A549 (cell line): Measurements from ENCODE around the gene PPP4R4.

ENCODE experiments used
- CBX2 ChIP-seq: fragments of 200-600 bp; sonication (generic); IDR thresholded peaks from 2 replicates; pipeline ENCODE4 v1.6.1; 2016; ENCODE audit warnings: low read depth, mild to moderate bottlenecking, borderline replicate concordance
- CEBPB ChIP-seq, 2 experiments: fragments of >200 bp in 1 of 2; sonication (Bioruptor Twin) in 1 of 2; formaldehyde crosslinking in 1 of 2; IDR thresholded peaks; 2 replicates each; pipeline ENCODE4 v1.6.1; 2012 to 2016
- CHD2 ChIP-seq: fragments of 150-350 bp; IDR thresholded peaks from 2 replicates; pipeline ENCODE4 v1.6.1; 2014; ENCODE audit warnings: low read length; ENCODE audit not compliant: partially characterized antibody
- HDAC2 ChIP-seq: fragments of 200-600 bp; sonication (generic); IDR thresholded peaks from 2 replicates; pipeline ENCODE4 v1.6.1; 2016
- KDM1A ChIP-seq: fragments of 200-600 bp; sonication (generic); IDR thresholded peaks from 2 replicates; pipeline ENCODE4 v1.6.1; 2016; ENCODE audit warnings: low read depth, mild to moderate bottlenecking
- NR3C1 ChIP-seq: fragments of >200 bp; sonication (Bioruptor Twin); formaldehyde crosslinking; IDR thresholded peaks from 3 replicates; pipeline ENCODE4 v1.6.1; 2017
- POLR2A ChIP-seq: IDR thresholded peaks from 2 replicates; pipeline ENCODE4 v1.6.1; 2012; ENCODE audit warnings: mild to moderate bottlenecking, low read length
- RAD21 ChIP-seq, 2 experiments: fragments of >200 bp in 1 of 2; sonication (Bioruptor Twin) in 1 of 2; formaldehyde crosslinking in 1 of 2; IDR thresholded peaks in 1 of 2; conservative IDR thresholded peaks in 1 of 2; 2 replicates in 1 of 2; 3 replicates in 1 of 2; pipeline ENCODE4 v1.6.1; 2012 to 2018; ENCODE audit warnings: inconsistent platforms in 1 of 2
- RNF2 ChIP-seq: fragments of 200-600 bp; sonication (generic); IDR thresholded peaks from 2 replicates; pipeline ENCODE4 v1.6.1; 2016; ENCODE audit warnings: low read depth, mild to moderate bottlenecking, antibody characterized with exemption, moderate library complexity, borderline replicate concordance
- TF ChIP-seq, protein P1 (sequence below): fragments of >200 bp; sonication (Bioruptor Twin); formaldehyde crosslinking; IDR thresholded peaks from 3 replicates; pipeline ENCODE4 v1.5.1; 2016
- TF ChIP-seq, protein P2 (sequence below): fragments of 150-350 bp; IDR thresholded peaks from 2 replicates; pipeline ENCODE4 v1.6.1; 2014; ENCODE audit warnings: low read depth, mild to moderate bottlenecking, low read length
- TF ChIP-seq, protein P3 (sequence below): IDR thresholded peaks from 2 replicates; pipeline ENCODE4 v1.6.1; 2012
- TF ChIP-seq, protein P4 (sequence below): IDR thresholded peaks from 2 replicates; pipeline ENCODE4 v1.6.1; 2012
- TF ChIP-seq, protein P5 (sequence below): IDR thresholded peaks from 2 replicates; pipeline ENCODE4 v1.6.1; 2012; ENCODE audit warnings: low read depth, borderline replicate concordance

DNA sequence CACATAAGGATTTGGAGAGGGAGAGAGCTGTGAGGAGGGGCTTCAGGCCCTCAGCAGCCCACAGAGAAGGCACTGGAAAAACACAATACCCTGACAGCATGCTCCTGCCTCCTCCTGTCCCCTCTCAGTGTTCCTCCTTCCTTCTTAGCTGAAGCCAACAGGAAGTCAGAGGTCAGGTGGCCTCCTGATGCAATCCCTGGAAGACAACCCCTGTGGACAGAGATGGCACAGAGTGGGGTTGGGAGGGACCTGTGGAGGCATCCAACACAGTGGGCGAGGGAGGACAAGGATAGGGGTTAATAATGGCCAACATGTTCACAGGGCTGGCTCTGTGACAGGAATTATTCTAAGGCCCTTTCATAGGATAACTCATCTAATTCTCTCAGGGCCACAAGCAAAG, 29.4 kb upstream of the PPP4R4 start:
- TF ChIP-seq CBX2 = no peak
- TF ChIP-seq, protein P1, sequence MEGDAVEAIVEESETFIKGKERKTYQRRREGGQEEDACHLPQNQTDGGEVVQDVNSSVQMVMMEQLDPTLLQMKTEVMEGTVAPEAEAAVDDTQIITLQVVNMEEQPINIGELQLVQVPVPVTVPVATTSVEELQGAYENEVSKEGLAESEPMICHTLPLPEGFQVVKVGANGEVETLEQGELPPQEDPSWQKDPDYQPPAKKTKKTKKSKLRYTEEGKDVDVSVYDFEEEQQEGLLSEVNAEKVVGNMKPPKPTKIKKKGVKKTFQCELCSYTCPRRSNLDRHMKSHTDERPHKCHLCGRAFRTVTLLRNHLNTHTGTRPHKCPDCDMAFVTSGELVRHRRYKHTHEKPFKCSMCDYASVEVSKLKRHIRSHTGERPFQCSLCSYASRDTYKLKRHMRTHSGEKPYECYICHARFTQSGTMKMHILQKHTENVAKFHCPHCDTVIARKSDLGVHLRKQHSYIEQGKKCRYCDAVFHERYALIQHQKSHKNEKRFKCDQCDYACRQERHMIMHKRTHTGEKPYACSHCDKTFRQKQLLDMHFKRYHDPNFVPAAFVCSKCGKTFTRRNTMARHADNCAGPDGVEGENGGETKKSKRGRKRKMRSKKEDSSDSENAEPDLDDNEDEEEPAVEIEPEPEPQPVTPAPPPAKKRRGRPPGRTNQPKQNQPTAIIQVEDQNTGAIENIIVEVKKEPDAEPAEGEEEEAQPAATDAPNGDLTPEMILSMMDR = no peak
- no peak for TF ChIP-seq RAD21 (conservative IDR thresholded peaks at IDR 0.05 in 1 of 2, IDR thresholded peaks at IDR 0.05 in 1 of 2)
- no peak for TF ChIP-seq RNF2
- no peak for TF ChIP-seq CEBPB (IDR thresholded peaks at IDR 0.05)
- no peak for TF ChIP-seq HDAC2
- TF ChIP-seq, protein P2, sequence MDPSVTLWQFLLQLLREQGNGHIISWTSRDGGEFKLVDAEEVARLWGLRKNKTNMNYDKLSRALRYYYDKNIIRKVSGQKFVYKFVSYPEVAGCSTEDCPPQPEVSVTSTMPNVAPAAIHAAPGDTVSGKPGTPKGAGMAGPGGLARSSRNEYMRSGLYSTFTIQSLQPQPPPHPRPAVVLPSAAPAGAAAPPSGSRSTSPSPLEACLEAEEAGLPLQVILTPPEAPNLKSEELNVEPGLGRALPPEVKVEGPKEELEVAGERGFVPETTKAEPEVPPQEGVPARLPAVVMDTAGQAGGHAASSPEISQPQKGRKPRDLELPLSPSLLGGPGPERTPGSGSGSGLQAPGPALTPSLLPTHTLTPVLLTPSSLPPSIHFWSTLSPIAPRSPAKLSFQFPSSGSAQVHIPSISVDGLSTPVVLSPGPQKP = no peak
- TF ChIP-seq, protein P3, sequence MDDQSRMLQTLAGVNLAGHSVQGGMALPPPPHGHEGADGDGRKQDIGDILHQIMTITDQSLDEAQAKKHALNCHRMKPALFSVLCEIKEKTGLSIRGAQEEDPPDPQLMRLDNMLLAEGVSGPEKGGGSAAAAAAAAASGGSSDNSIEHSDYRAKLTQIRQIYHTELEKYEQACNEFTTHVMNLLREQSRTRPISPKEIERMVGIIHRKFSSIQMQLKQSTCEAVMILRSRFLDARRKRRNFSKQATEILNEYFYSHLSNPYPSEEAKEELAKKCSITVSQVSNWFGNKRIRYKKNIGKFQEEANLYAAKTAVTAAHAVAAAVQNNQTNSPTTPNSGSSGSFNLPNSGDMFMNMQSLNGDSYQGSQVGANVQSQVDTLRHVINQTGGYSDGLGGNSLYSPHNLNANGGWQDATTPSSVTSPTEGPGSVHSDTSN = no peak
- TF ChIP-seq, protein P4, sequence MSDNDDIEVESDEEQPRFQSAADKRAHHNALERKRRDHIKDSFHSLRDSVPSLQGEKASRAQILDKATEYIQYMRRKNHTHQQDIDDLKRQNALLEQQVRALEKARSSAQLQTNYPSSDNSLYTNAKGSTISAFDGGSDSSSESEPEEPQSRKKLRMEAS = no peak
- no peak for TF ChIP-seq POLR2A
- TF ChIP-seq CHD2 = no peak
- TF ChIP-seq, protein P5, sequence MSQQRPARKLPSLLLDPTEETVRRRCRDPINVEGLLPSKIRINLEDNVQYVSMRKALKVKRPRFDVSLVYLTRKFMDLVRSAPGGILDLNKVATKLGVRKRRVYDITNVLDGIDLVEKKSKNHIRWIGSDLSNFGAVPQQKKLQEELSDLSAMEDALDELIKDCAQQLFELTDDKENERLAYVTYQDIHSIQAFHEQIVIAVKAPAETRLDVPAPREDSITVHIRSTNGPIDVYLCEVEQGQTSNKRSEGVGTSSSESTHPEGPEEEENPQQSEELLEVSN = no peak
- TF ChIP-seq KDM1A = no peak
- TF ChIP-seq NR3C1 = no peak
